ENCODE measurements around the gene C1orf21. TPM values are rescaled to one million over a fixed set of nuclear protein-coding genes. Genes with fewer than 3 reads are reported as not detected.

The C1orf21 gene
- total RNA-seq, 1 donor from 2014 or later, result 2.6 TPM

GRCh38 chr1:184647471-184647870, 260.6 kb downstream of the C1orf21 start:
- DNase-seq (ENCODE audit: low read depth), result no peak
- Histone ChIP-seq H3K27me3 (ENCODE audit: control insufficient read depth, insufficient read depth, low read length) (no peaks in the 10 kb centered on the region), H3K36me3 (ENCODE audit: control insufficient read depth, insufficient read depth, low read length) (no peaks in the 10 kb centered on the region), H3K4me3 (ENCODE audit: low read depth, low read length) (no peak overlapping the region)
- no peak for TF ChIP-seq CTCF (IDR thresholded peaks at IDR 0.05; ENCODE audit: insufficient read depth, low read length, poor library complexity, severe bottlenecking)

- no peaks in the 10 kb centered on the region for H3K27me3 ChIP-seq (ENCODE audit: control insufficient read depth, insufficient read depth, low read length)
- no peak for DNase-seq (ENCODE audit: low read depth)
- TF ChIP-seq CTCF (IDR thresholded peaks at IDR 0.05; ENCODE audit: insufficient read depth, low read length, poor library complexity, severe bottlenecking), result no peak
- no peaks in the 10 kb centered on the region for H3K36me3 ChIP-seq (ENCODE audit: control insufficient read depth, insufficient read depth, low read length)
- no peak overlapping the region for H3K4me3 ChIP-seq (ENCODE audit: low read depth, low read length)
Measured at GRCh38 chr1:184648160-184648855, 261.5 kb downstream of the C1orf21 start.

- Histone ChIP-seq H3K27me3 (ENCODE audit: control insufficient read depth, insufficient read depth, low read length) (no peaks in the 10 kb centered on the region), H3K36me3 (ENCODE audit: control insufficient read depth, insufficient read depth, low read length) (no peaks in the 10 kb centered on the region), H3K4me3 (ENCODE audit: low read depth, low read length) (no peak overlapping the region)
- TF ChIP-seq CTCF (IDR thresholded peaks at IDR 0.05; ENCODE audit: insufficient read depth, low read length, poor library complexity, severe bottlenecking), result no peak
- no peak for DNase-seq (ENCODE audit: low read depth)
Measured at GRCh38 chr1:184648856-184649201, 262.0 kb downstream of the C1orf21 start.

GRCh38 chr1:184649451-184649888, 262.6 kb downstream of the C1orf21 start:
- Histone ChIP-seq H3K4me3 (ENCODE audit: low read depth, low read length) (no peak overlapping the region), H3K36me3 (ENCODE audit: control insufficient read depth, insufficient read depth, low read length) (no peaks in the 10 kb centered on the region), H3K27me3 (ENCODE audit: control insufficient read depth, insufficient read depth, low read length) (no peaks in the 10 kb centered on the region)
- DNase-seq (ENCODE audit: low read depth), result no peak
- no peak for TF ChIP-seq CTCF (IDR thresholded peaks at IDR 0.05; ENCODE audit: insufficient read depth, low read length, poor library complexity, severe bottlenecking)

- Histone ChIP-seq H3K36me3 (ENCODE audit: control insufficient read depth, insufficient read depth, low read length) (no peaks in the 10 kb centered on the region), H3K27me3 (ENCODE audit: control insufficient read depth, insufficient read depth, low read length) (no peaks in the 10 kb centered on the region), H3K4me3 (ENCODE audit: low read depth, low read length) (no peak overlapping the region)
- TF ChIP-seq CTCF (IDR thresholded peaks at IDR 0.05; ENCODE audit: insufficient read depth, low read length, poor library complexity, severe bottlenecking), result no peak
- DNase-seq (ENCODE audit: low read depth), result no peak
Measured at GRCh38 chr1:184650177-184650866, 263.5 kb downstream of the C1orf21 start.
